GM19397 (cell line): ENCODE results near the gene FKBP11.

Experiments used
- ATAC-seq: cut with Tn5 transposase; IDR thresholded peaks from one replicate; pipeline ENCODE4 v1.9.1; 2021; ENCODE audit warnings: mild to moderate bottlenecking, moderate library complexity; ENCODE audit not compliant: unreplicated experiment

Gene FKBP11

DNA sequence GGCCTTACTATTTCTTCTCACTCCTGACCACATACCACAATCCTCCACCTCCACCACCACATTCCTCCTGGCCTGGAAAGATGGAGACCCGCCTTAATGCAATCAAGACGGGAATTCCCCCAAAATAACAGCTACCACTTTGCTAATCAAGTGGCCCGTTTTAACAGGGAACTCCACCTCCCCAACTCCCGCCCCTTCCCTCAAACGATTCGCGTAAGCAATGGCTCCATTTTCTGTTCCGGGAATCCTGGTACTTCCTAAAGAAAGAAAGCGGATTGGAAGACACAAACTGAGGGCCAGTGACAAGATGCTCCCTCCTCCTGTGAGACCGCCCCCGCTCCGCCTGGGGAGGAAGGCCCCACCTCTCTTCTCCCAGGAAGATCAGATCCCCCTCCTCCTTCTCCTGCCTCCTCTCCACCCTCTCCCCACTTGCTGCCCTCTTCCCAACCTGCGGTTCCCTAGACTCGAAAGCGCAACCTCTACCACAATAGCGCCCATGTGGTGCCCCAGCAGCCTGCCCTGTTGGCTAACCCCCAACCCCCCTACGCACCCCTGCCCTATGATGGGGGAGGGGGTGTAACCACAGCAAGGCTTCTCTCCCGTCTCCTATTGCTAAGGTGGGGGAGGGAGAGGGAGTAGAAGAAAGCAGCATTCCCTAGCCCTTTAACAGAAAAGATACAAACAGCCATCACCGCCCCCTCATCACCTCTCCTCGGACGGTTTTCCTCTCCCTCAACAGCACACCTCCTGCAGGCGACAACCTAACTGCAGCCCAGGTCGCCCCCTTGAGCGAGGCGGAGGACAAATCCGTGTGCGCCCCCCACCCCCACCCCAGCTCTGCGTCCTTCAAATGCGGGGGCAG lies 31.2 kb upstream of the FKBP11 start:
- peak; percentile 20 for ATAC-seq

DNA sequence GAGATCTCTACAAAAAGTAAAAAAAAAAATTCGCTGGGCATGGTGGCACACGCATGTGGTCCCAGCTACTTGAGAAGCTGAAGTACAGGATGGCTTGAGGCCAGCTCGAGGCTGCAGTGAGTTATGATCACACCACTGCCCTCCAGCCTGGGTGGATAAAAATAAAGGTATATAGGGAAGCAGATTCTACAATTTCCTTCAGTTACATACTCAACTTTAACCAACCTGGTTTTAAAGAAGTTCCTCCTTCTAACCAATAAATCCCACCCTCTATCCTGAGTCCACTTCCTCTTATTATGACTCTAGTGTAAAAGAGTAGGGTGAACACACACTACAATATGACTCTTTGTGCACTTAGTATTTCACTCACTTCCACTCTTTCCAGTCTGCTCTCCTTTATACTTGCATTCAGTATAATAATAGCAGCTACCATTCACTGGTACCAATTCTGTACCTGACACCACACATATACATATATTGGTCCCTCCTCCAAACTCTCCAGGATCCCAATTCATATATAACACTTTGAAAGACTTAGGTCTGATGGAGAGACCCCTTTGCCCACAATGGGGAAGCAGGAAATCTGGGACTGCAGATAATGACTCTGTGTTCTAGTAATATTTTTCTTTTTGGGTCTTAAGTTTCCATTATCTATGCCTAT lies 29.7 kb upstream of the FKBP11 start:
- ATAC-seq, result no peak

DNA sequence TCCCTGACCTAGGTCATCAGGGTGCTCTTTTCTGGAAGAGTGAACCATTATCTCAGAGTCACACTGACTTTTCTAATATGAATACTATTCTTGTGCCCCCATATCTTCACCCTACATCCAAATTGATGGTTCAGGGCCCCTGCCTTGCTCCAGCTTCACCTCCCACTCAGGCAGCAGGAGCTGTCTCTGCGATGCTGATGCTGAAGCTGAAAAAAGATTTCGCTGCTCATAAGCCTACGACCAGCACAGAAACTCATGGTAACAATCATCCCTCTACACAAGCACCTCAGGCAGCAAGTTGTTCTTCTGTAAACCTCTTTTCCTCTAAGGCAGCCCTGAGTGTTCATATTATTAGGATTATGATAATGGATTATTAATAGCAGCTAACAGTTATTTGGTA lies 28.8 kb upstream of the FKBP11 start:
- no peak for ATAC-seq

DNA sequence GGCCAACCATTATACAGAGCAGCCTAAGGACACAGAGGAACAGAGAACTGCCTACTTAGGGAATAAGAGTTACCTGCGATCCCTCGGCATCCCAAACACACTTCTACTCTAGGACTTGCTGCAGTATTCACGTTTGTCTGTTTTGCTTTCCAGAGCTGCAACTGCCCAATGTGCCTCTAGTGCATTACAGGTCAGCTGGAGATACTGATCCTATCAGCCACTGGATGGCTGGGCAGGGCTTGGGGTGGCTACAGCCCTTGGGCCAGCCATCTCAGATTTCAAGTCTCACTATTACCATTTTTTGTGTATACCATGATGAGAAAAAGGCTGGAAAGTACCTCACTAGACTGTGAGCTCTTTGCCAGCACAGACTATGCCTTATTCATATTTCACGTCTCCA lies 27.4 kb upstream of the FKBP11 start:
- ATAC-seq, result no peak

DNA sequence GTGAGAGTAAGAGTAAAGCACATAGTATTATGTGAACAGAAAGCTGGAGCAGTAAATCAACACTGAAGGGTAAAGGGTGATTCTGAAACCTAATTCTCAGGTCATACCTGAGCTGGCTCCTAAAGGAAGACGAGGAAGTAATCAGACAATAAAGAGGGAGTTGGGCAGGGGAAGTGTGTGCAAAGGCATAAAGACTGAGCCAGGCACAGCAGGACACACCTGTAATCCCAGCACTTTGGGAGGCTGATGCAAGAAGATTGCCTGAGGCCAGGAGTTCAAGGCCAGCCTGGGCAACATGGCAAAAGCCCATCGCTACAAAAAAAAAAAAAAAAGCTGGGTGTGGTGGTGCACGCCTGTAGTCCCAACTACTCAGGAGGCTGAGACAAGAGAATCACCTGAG lies 22.4 kb upstream of the FKBP11 start:
- no peak for ATAC-seq

DNA sequence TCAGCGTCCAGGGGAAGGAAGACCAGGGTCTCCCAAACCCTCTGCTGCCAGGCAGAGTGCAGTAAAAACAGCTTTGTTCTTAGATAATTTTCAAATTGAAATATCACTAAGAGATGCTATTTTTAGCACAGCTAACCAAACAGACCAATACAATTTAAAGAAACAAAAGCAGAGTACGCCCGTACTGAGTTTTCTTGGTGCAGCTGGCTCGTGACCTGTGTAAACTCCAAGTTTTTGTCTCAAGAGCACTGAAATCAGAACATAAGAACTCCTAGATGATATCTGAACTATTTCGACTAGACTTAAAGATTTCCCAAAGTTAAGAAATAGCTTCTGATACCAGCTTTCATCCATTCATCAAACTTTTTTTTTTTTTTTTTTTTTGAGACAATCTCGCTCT lies 21.7 kb upstream of the FKBP11 start:
- ATAC-seq, result no peak

DNA sequence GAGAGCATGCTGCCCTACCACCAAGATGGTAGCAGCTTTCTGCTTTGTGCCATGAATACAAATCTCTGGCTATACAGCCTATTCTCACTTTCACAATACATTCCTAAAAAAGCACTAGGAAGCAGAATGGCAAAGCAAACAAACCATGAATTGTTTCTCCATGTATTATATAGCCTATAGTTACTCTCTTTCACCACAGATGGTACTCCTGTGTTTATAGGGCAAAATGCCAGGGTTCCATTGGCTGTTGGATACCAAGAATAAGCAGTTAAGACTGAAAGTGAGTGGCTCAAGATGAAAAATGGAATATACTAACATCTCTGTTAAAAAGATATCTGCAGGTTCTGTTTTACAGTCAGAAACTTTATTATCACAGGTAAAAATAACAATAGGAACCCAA lies 20.9 kb upstream of the FKBP11 start:
- ATAC-seq, result no peak

DNA sequence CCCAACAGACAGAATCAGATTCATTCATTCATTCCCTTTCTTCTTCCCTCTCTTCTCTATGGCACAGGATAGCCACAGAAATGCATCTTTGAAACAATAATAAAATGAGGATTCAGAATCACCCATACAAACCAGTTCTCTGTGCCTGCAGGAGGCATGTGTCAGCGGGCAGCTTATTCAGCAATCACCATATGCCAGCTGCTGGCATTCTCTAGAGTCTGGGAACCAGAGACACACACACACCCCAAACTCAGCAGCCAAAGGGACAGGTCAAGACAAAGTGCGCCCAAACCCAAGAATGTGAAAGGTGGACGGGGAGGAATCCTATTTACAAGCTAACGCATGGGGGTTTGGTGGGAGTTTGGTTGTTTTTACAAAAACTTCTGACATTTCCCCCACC lies 17.9 kb upstream of the FKBP11 start:
- no peak for ATAC-seq

DNA sequence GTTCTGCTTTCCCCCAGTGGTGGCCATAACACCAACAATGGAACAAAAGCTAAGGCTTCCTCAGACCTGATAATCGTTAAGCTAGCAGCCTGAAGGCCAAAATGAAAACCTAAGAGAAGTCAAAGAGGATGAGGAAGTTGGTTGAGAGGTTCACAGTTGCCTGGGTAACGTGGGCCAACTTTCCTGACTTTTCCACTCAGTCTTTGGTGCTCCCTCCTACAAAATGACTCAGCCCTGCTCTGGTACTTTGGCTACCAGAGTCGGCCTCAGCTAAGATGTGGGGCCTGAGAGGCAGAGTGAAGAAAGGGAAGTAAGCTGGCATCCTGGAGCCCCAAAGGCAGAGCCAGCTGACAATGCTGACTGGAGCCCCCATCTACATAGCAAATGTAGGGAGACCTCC lies 14.9 kb upstream of the FKBP11 start:
- ATAC-seq, result no peak

DNA sequence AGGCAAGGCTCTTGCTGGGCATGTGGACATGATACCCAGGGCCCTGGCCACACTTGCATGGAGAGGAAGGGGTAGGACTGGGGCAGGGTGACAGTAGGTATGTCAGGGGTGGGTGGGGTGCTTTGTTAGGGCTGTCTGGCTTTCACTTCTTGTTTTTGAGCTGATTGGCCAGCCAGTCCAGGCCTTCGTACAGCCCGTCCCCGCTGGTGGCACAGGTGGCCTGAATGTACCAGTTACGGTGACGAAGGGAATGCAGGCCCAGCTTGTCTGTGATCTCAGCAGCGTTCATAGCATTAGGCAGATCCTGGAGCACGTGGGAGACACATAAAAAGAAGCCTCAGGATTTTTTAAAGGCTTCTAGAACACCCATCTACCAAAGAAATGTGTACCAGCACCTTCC lies 13.5 kb upstream of the FKBP11 start:
- no peak for ATAC-seq

DNA sequence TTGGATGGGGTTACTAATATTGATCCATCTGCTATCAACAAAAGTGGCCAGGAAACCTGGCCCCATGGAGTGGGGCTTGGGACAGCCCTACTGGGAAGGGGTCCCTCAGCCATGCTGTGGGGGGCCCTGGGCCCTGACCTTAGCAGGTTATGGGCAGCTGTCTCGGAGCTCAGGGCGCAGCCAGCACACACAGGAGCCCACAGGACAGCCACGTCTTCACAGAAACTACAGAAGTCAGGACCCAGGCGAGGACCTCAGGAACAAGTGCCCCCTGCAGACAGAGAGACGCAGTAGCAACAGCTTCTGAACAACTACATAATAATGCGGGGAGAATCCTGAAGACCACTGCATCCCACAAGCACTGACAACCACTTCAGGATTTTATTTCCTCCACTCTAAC lies 11.9 kb upstream of the FKBP11 start:
- ATAC-seq, result no peak

DNA sequence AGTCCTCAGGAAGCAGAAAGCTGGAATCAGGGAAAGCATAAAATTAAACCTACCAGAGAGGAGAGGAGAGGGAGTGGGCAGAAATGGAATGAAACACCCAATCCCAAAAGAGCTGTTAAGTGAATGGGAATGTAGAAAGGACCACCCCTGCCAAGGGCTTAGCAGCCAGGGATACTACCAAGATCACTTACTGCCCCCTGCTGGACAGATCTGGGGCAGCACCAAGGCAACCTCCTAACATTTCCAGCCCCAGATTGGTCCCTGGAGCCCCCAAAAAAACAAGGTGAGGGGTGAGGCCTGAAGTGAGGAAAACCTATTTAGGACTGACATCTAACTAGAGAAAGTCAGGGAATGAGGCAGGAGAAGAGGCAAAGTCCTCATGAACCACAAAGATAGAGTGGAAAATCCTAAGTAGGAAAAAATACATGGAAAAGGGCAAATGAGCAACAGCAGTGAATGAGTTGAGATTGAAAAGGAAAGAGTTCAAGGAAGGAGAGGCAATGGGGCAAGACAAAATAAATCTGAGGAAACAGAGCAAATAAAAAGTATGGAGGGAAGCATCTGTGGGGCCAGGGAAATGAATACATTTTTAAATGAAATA lies 11.2 kb upstream of the FKBP11 start:
- no peak for ATAC-seq

DNA sequence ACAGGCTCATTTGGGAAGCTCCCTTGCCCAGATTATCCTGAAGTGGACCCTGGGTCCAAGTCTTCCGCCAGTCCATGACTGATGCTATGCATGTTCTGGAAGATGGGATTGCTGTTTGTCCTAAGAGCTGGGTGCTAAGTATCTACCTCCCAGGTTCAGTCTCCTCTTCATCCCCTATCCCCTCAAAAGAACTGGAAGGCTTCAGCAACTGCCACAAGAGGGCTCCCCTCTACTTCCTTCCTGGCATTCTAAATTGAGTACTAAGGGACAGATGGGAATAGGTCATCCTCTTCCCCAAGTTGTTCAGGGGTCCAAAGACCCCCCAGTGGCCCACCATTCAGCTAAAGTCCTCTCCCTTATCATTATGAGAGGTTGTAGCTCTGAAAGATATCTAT lies 9.0 kb upstream of the FKBP11 start:
- no peak for ATAC-seq

DNA sequence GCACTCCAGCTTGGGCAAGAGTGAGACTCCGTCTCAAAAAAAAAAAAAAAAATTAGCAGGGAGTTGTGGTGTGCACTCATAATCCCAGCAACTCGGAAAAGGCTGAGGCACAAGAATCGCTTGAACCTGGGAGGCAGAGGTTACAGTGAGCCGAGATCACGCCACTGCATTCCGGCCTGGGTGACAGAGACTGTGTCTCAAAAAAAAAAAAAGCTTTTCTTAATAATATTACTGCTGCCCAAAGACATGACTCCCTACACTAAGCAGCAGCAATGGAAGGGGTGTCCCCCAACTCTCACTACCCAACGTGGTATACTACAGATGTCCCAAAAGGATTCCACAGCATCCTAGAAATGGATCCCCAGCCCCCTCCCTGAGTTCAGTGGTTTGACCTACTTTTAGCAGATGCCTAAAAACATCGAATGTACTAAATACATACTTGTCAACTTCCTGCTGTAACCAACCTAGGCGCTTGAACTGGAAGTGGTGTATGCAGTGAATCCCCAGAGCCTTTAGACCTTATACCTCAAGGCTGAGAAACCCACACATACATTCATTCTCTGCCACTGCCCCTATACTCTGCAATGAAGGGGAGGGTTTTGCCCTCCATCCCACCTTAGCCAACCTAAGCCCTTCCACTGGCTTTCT lies 8.5 kb upstream of the FKBP11 start:
- no peak for ATAC-seq

DNA sequence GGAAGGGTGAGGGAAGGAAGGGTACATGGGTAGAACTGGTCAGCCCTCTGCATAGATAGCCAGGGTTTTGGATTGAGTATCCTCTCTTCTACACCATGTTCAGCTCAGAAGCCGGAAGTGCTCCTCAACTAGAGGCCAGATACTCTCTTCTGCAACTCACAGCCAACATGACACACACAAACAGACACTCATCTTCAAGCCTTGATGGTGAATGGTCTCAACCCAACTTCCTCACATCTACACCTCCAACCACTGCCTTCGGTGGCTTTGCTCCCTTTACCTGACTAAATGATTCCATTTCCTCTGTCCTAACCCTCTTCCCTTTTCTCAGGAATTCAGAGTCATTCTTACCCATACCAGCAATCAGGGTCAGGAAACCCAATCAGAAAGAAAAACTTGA lies 7.6 kb upstream of the FKBP11 start:
- no peak for ATAC-seq

DNA sequence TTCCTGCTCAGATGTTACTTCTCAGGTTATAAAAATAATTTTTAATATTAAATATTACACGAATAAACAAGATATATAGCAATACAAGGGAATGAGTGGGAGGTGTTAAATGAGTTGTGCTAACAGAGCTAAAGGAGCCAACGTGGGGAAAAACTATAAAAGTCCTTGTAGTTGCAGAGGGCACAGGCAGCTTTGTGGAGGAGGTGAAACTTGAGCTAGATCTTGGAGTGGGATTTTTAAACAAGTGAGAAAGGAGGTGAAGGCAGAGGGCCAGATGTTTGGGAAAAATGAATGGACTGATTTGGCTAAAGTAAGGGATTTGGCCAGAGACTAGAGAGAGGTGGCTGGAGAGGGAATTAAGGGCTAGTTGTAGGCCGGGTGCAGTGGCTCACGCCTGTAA lies 5.2 kb upstream of the FKBP11 start:
- ATAC-seq, result no peak

DNA sequence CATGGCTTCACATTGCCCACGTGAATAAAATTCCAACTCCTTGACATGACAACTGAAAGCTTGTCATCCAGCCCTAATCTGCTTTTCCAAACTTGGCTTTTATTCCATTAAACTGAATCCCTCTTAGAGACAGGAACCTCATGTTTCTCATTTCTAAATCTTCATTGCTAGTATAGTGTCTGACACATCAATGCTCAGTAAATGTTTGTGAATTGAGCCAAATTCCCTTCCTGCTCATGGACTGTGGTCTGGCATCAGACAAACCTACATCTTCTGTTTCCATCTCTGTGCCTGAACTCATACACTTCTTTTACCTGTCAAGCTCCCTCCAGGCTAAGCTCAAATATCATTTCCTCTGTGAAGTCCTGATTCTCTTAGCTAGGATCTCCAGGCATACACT lies 4.3 kb upstream of the FKBP11 start:
- ATAC-seq, result no peak

DNA sequence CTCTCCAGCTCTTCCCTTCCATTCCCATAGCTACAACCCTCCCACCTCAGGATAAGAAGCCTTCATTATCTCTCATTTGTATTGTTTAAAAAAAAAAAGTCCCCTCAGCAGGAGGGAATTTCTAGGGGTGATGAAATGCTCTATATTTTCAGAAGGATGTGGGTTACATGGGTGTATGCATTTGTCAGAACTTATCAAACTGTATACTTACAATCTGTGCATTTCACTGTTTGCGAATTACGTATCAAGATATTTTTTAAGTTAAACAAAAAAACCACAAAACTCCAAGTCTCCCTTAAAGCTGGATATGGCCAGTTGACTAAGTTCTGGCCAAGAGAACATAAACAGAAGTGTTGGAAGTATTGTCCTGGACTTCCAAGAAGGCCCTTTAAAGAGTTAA lies 2.0 kb upstream of the FKBP11 start:
- ATAC-seq, result no peak

DNA sequence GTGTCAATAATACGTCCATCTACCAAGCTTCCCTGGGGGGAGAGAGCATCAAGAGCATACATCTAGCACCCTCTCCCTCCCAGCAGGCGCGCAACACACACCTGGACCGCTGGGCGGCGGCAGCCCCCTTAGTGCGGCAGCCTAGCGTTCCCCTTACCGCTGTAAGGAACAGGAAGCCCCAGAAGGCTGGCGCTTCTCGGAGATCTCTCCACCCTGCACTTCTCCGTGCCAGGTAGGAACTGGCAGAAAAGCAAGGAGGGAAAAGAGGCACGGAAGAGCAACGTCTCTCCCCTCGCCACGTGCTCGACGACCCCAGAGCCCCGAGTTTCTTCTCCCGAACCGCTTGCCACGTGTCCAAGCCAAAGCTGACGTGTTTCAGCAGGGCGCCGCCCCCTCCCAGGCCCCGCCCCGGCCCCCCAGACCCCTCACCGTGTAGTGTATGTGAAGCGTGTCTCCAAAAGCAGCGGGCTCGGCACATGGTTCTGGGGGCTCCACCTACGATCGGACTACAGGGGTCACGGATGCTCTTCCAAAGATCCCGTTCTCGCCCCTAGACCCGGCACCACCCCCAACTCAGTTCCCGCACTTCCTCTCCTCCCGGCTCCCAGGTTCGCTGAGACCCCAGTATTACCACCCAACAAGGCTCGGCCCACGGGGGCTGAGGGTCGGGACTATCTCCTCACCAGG lies 532 bp downstream of the FKBP11 start:
- ATAC-seq, result peak; percentile 81

DNA sequence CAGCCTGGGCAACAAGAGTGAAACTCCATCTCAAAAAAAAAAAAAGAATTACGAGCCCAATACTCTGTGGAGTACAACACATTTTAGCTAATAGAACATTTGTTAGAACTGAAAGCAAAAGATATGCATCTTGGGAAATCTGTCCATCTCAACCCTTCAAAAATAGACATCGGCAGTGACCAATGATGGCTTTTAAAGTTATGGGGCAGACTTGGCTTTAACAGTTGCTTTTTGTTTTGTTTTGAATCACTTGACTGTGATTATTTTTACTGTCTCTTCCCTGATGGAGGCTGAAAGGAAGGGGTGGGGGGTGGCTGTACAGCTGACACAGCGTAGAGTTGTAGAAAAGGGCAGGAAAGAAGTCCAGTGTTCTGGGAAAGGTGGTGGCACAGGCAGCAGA lies 2.2 kb downstream of the FKBP11 start:
- no peak for ATAC-seq

DNA sequence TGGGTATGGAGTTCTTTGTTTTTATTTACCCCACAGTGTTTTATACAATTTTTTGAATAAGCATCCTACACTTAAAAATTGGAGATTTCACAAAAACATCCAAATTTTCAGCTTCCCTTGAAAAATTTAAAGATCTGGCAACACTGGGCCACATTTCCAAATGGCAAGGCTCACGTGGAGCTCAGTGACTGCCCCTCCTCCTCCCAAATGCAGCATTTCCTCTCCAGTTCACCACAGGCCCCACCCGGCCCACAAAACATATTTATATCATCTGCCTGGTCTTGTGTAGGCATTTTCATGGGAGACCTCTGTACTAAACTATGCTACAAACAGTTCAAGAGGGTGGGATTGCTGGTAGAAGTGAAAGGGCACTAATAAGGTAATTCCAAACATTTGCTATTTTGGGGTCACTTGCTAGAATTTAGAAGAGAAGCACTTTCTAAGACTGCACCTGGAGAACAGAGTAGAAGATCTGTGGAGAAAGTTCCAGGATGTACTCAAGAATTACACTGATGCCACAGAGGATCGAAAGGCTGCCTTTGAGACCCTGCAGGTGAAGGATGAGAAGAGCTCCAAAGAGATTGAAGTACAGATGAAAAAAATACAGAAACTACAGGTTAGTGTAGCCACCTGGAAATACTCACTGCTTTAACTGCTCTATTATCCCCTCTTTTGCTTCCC lies 7.3 kb downstream of the FKBP11 start:
- no peak for ATAC-seq
